Activated CD8-positive, alpha-beta memory T cell treated with anti-CD3 and anti-CD28 coated beads, Interleukin-2, amount 50 U/mL, for 1 hour (primary cell): Measurements from ENCODE around the gene DNAH6.
"Not testable (repeated sequence)": the region's sequence is repeated elsewhere in the genome, so short reads cannot be mapped to it uniquely, and the experiment has no call there.

Experiments
- DNase-seq: peaks from one replicate; pipeline ENCODE4 v3.0.0-alpha.2; 2020; ENCODE audit errors: extremely low read depth

DNAH6 gene

DNA sequence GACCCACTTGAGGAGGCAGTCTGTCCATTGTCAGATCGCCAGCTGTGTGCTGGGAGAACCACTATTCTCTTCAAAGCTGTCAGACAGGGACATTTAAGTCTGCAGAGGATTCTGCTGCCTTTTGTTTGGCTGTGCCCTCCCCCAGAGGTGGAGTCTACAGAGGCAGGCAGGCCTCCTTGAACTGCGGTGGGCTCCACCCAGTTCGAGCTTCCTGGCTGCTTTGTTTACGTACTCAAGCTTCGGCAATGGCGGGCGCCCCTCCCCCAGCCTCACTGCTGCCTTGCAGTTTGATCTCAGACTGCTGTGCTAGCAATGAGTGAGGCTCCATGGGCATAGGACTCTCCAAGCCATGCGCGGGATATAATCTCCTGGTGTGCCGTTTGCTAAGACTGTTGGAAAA, 5.3 kb upstream of the DNAH6 start:
- DNase-seq: not testable (repeated sequence)

- DNase-seq: no peak
Measured at GRCh38 chr2:84515788-84516187, 510 bp upstream of the DNAH6 start.

GRCh38 chr2:84519332-84519957, 3.1 kb downstream of the DNAH6 start:
- no peak for DNase-seq

DNA sequence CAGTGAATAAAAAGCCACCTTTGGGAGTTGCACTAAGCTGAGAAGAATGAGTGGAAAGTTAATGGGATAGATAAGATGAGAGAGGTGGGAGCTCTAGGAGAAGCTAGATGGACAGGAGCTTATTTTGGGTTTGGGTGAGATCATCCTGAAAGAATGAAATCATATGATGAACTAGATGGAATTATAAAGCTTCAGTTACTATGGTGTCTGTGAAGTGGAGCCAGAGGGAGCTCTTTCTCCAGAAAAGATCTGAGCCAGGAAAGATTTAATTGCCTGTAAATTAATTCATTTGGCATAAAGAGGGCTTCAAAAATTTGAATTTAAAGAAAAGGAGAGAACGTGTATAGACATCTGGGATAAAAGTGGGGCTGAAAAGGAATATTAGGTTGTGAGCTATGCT, 10.3 kb downstream of the DNAH6 start:
- DNase-seq: no peak

GRCh38 chr2:84527137-84528129, 11.1 kb downstream of the DNAH6 start:
- no peak for DNase-seq

DNA sequence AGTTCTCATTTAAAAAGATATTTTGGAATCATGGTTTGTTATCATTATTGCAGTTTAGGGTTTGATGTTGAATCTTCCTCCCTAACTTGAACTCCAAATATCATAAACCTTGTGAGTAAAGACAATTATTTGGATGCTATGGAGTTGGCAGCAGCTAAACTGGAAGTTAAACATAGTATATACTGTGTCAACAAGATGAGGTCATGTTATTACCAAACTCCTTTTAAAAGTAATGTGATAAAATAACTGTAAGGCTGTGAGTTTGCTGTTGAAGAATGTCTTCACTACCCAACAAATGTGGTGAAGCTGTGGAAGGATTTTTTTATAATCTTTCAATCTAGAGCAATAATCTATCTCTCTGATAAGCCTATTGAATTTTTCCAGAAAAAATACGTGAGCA, 16.0 kb downstream of the DNAH6 start:
- no peak for DNase-seq

GRCh38 chr2:84534225-84534624, 17.9 kb downstream of the DNAH6 start:
- DNase-seq: no peak

- DNase-seq: no peak
Measured at GRCh38 chr2:84537251-84537650, 21.0 kb downstream of the DNAH6 start.

DNA sequence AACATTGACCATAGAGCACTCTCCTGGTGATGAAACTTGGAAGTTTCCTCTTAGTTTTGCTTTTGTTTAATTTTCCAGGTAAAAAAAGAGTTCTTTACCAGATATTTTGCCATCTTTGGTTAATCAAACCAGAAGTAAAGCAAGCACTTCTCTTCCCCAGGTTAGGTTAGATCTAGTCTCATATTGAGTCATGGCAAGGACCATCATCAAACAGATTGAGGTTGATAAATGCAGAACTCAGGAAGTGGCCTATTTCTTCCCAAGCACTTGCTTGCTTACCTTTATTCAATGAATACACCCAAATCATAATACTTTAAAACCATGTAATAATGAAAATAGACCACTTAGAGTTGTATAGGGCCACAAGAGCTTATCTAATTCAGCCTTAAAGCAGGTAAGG, 23.4 kb downstream of the DNAH6 start:
- no peak for DNase-seq

- DNase-seq: no peak
Measured at GRCh38 chr2:84545005-84545404, 28.7 kb downstream of the DNAH6 start.

- DNase-seq: no peak
Measured at GRCh38 chr2:84546551-84546950, 30.3 kb downstream of the DNAH6 start.

GRCh38 chr2:84548303-84548702, 32.0 kb downstream of the DNAH6 start:
- DNase-seq: no peak

DNA sequence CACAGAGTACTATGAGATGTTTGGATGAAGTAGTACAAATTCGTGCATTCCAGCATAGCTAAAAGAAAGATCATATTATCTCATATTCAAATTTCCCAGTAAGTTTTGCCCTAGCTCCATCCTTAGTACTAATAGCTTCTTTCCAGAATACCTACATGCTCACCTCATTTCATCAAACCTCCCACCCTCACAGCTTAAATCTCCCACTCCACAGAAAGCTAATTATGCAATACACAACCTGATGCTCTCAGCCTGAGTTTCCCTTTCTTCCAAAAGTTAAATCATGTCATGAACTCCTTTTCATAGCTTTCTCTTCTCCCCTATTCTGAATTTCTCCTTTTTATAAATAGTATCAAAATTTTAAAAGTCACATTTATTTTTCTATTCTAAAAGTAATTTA, 34.6 kb downstream of the DNAH6 start:
- DNase-seq: no peak

DNA sequence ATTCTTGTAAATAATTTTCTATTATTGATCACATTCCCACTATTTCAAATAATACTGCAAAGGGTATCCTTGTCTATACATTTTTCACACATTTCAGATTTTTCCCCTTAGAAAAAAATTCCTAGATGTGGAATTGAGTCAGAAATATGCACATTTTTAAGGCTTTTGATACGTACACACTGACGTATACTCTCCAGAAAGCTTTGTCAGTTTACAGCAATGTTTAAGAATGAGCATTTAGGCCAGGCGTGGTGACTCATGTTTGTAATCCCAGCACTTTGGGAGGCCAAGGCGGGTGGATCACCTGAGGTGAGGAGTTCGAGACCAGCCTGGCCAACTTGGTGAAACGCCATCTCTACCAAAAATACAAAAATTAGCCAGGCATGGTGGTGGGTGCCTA, 35.2 kb downstream of the DNAH6 start:
- DNase-seq: not testable (repeated sequence)

DNA sequence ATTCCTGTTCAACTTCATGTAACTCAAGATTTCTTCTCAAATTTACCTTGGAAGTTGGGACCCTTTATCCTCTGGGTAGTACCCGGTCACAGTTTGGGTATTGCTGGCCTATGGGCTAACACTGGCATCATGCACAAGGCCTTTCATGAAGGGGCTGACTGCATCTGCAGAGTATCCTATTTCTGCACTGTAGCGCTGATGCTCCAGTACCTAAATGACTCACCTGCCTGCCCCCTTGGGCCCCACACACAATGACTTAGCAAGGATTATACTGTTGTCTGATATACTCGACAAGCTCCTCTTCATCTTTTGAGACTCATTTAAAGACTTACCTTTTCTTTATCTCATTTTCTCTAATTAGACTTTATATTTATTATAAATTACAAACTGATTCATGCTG, 39.9 kb downstream of the DNAH6 start:
- DNase-seq: no peak

- DNase-seq: no peak
Measured at GRCh38 chr2:84559838-84560237, 43.5 kb downstream of the DNAH6 start.

DNA sequence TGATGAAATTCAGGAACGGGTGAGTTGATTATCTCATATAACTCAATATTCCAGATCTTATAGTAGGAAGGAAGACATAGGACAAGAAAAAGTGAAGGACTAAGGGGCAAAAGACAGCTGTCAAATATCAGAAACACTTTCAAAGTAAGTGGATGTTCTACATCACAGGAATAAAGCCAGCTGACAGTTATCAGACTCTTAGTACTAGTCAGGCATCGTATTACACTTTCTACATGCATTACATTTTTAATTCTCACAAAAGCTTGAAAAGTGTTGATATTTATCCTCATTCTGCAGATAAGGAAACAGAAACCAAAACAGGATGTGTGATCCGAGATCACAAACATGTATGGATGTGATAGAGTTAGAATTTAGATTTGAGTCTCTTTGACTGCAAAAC, 63.4 kb downstream of the DNAH6 start:
- DNase-seq: no peak

- no peak for DNase-seq
Measured at GRCh38 chr2:84603911-84604310, 87.6 kb downstream of the DNAH6 start.

DNA sequence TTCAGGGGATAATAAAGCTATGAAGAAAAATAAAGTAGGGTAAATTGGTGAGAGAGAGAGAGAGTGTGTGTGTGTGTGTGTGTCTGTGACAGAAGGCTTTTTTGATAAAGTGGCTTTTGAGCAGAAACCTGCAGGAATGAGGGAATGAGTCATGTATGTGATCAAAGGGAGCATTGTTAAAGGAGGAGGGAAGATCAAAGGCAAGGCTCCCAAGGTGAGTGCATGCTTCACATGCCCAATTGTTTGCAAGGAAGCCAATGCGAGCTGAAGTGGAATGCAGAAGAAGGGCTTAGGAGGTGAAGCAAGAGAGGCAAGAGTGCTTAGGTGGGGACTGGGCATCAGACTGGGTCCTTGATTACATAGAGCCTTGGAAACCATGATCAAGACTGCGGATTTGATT, 96.8 kb downstream of the DNAH6 start:
- DNase-seq: no peak

DNA sequence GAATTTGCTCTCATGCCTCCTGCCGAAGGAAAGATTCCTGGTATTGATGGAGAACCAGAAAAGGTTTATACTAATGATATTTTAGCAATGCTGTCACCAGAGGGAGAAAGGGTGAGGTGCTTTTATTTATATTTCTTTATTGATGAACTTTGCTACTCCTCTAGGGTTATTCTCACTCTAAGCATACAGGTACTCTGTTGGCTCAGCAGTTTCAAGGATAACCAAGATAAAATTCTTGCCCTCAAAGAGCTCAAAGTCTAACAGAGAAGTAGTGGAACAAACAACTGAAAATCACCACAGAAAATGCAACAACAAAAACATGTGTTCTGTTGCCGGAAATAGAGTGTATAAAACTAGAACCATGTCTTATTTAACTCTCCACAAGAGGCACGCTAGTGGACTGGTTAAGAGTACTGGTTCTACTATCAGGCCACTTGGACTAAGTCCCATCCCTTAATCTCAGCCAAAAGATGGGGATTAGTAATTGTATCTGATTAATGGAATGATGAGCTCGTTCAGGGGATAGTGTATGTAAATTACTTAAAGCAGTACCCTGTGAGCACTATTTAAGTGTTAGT, 103.6 kb downstream of the DNAH6 start:
- DNase-seq: no peak

GRCh38 chr2:84628486-84628885, 112.2 kb downstream of the DNAH6 start:
- DNase-seq: no peak

- DNase-seq: no peak
Measured at GRCh38 chr2:84629550-84629949, 113.3 kb downstream of the DNAH6 start.

DNA sequence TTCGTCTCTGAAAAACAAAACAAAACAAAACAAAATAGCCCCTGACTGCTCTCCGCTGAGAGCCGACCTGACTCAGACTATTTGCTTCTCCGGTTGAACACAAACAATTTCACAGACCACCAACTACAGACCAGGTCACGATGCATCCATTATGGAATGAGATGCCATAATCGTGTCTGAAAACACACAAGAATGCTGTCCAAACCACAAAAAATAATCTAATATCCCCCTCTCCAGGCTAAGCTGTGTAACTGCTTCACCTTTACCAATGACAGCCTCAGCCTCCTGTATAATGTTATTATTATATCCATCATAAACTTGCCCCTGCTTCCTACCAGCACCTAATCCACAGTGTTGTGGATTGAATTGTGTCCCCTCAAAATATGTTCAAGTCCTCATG, 114.7 kb downstream of the DNAH6 start:
- DNase-seq: no peak
